Middle frontal gyrus (tissue), 1 donor: Measurements from ENCODE around the gene TXNDC2.

ENCODE experiments used
- DNase-seq: peaks from one replicate; pipeline ENCODE4 v3.0.0-alpha.2; 2015; ENCODE audit warnings: low spot score; ENCODE audit errors: extremely low spot score

TXNDC2 gene

GRCh38 chr18:9859232-9859631 is 26.5 kb upstream of the TXNDC2 start:
- DNase-seq, result no peak

GRCh38 chr18:9860682-9861081 is 25.1 kb upstream of the TXNDC2 start:
- no peak for DNase-seq

GRCh38 chr18:9861157-9861556 is 24.6 kb upstream of the TXNDC2 start:
- DNase-seq, result no peak

- no peak for DNase-seq
These were observed 23.8 kb upstream of the TXNDC2 start for GRCh38 chr18:9861933-9862332.

- DNase-seq, result no peak
These were observed 23.1 kb upstream of the TXNDC2 start for GRCh38 chr18:9862686-9863085.

GRCh38 chr18:9863282-9863681 is 22.5 kb upstream of the TXNDC2 start:
- no peak for DNase-seq

GRCh38 chr18:9865764-9866490 is 19.8 kb upstream of the TXNDC2 start:
- no peak for DNase-seq

GRCh38 chr18:9866627-9867026 is 19.1 kb upstream of the TXNDC2 start:
- no peak for DNase-seq

- DNase-seq, result no peak
These were observed 18.6 kb upstream of the TXNDC2 start for GRCh38 chr18:9867071-9867594.

GRCh38 chr18:9868857-9869714 is 16.7 kb upstream of the TXNDC2 start:
- DNase-seq, result no peak

GRCh38 chr18:9869715-9870430 is 15.9 kb upstream of the TXNDC2 start:
- no peak for DNase-seq

- DNase-seq, result no peak
These were observed 15.3 kb upstream of the TXNDC2 start for GRCh38 chr18:9870431-9871008.

- no peak for DNase-seq
These were observed 14.5 kb upstream of the TXNDC2 start for GRCh38 chr18:9871244-9871746.

- no peak for DNase-seq
These were observed 12.9 kb upstream of the TXNDC2 start for GRCh38 chr18:9872823-9873222.

- no peak for DNase-seq
These were observed 11.0 kb upstream of the TXNDC2 start for GRCh38 chr18:9874728-9875127.

GRCh38 chr18:9876212-9876866 is 9.4 kb upstream of the TXNDC2 start:
- DNase-seq, result no peak

- no peak for DNase-seq
These were observed 8.7 kb upstream of the TXNDC2 start for GRCh38 chr18:9876867-9877654.

- DNase-seq, result no peak
These were observed 8.1 kb upstream of the TXNDC2 start for GRCh38 chr18:9877655-9878014.

- no peak for DNase-seq
These were observed 7.7 kb upstream of the TXNDC2 start for GRCh38 chr18:9878095-9878494.

GRCh38 chr18:9878783-9879242 is 7.0 kb upstream of the TXNDC2 start:
- DNase-seq, result no peak
